ENCODE measurements around the gene GNPTG.
A peak's percentile ranks its signal among the peaks of the same experiment; 100 is the strongest.

Gene GNPTG

GRCh38 chr16:1338855-1339675, 12.7 kb upstream of the GNPTG start:
- Histone ChIP-seq H3K4me3 (ENCODE audit: low read depth, low read length) (no peak overlapping the region), H3K4me1 (peaks cover 8% of the 10 kb centered on the region), H3K9me3 (no peaks in the 10 kb centered on the region), H3K27me3 (peaks cover 60% of the 10 kb centered on the region), H3K36me3 (no peaks in the 10 kb centered on the region)
- no peak for DNase-seq
- no peak for TF ChIP-seq CTCF (IDR thresholded peaks at IDR 0.05; ENCODE audit: low read depth, low read length)

DNA sequence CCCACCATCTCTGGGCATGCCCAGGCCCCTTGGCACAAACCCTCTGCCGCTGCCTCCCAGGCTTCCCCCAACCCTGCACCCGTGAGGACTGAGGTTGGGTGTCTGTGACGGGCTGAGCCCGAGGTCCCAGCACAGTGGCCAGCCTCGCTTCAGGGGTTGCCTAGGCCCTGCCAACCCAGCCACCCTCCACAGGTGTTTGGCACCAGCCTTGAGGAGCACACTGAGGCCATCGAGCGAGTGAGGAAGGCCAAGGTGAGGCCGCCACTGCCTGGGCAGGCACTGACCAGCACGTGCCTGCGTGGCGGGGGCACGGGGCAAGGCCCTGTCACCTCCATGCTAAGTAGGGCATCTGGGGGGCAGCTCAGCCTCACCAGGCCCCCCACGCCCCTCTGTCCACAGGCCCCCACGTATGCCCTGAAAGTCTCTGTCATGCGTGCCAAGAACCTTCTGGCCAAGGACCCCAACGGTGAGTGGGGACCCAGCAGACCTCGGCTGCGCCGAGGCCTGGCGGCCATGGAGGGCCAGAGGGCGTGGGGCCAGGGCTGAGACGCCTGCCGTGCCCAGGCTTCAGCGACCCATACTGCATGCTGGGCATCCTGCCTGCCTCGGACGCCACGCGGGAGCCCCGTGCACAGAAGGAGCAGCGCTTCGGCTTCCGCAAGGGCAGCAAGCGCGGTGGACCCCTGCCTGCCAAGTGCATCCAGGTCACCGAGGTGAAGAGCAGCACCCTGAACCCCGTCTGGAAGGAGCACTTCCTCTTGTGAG, 10.8 kb upstream of the GNPTG start:
- no peak for TF ChIP-seq CTCF (IDR thresholded peaks at IDR 0.05; ENCODE audit: low read depth, low read length)

DNA sequence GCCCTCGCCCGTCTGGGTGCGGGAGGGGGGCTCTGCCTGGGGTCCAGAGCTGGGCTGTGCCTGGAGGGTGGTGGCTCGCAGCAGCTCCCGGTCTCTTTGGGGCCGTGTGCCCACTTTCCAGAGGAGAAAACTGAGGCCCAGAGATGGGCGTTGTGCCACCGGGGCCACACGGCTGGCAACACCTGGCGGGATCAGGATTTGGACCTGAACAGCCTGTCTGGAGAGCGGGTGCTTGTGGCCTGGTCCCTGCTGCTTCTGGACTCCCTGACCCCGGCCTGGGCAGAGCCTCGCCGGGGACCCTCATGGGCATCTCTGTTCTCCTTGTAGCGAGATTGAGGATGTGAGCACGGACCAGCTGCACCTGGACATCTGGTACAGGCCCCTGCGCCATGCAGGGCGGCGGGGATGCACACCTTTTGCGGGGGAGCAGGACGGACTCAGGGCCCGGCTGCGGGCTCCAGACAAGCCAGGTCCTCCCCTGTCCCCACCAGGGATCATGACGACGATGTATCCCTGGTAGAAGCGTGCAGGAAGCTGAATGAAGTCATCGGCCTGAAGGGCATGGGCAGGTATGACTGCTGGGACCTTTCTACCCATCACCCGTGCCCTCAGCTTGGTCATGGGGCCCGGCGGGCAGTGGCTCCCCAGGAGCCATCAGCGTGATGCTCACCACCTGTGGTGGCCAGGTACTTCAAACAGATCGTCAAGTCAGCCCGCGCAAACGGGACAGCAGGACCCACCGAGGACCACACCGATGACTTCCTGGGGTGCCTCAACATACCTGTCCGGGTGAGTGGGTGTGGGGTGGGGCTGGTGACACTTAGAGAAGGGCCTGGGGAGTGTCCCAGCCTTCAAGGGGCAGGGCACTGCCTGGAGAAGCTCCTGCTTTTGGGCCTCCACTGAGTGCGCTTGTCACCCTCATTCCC, 10.0 kb upstream of the GNPTG start:
- H3K27me3 ChIP-seq, result peaks cover 52% of the 10 kb centered on the region
- no peaks in the 10 kb centered on the region for H3K9me3 ChIP-seq
- no peak for TF ChIP-seq CTCF (IDR thresholded peaks at IDR 0.05; ENCODE audit: low read depth, low read length)
- H3K4me1 ChIP-seq, result peaks cover 8% of the 10 kb centered on the region
- no peak overlapping the region for H3K4me3 ChIP-seq (ENCODE audit: low read depth, low read length)
- DNase-seq, result no peak
- no peaks in the 10 kb centered on the region for H3K36me3 ChIP-seq

More for the DNA sequence above, 10.8 kb upstream of the GNPTG start:
- Histone ChIP-seq H3K36me3 (no peaks in the 10 kb centered on the region), H3K27me3 (peaks cover 55% of the 10 kb centered on the region), H3K4me3 (ENCODE audit: low read depth, low read length) (no peak overlapping the region), H3K4me1 (peaks cover 8% of the 10 kb centered on the region), H3K9me3 (no peaks in the 10 kb centered on the region)
- no peak for DNase-seq

DNA sequence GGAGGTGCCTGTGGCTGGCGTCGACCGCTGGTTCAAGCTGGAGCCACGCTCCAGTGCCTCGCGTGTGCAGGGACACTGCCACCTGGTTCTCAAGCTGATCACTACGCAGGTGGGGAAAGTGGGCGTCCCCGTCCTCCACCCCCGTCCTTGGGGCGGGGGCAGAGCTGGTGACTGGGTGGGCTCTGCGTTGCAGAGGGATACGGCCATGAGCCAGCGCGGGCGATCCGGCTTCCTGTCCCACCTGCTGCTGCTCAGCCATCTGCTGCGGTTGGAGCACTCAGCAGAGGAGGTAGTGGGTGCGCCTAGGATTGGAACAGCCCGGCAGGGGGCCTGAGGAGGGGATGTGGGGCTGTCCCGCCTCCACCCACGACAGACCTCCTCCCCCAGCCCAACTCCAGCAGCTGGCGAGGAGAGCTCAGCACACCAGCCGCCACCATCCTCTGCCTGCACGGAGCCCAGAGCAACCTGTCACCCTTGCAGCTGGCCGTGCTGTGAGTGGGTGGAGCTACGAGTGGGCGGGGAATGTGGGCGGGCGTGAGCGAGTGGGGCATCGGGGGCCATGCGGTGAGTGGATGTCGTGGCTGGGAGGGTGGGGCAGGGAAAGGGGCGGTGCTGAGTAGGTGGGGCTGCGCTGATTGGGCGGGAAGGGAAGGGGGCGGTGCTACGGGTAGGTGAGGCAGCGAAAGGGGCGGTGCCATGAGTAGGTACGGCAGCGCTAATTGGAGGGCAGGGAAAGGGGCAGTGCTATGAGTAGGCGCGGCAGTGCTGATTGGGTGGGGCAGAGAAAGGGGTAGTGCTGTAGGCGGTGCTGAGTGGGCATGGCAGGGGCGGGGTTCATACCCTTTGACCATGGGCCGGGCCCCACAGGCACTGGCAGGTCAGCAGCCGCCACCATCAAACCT, 9.0 kb upstream of the GNPTG start:
- peak overlapping the region; percentile 32 for H3K4me3 ChIP-seq (ENCODE audit: low read depth, low read length)
- DNase-seq, result peak; percentile 99
- no peak for TF ChIP-seq CTCF (IDR thresholded peaks at IDR 0.05; ENCODE audit: low read depth, low read length)
- peaks cover 8% of the 10 kb centered on the region for H3K4me1 ChIP-seq
- no peaks in the 10 kb centered on the region for H3K9me3 ChIP-seq
- no peaks in the 10 kb centered on the region for H3K36me3 ChIP-seq
- peaks cover 45% of the 10 kb centered on the region for H3K27me3 ChIP-seq

Measured in BE2C (cell line).